Right lobe of liver (tissue), 6 donors: ENCODE measurements around the gene ITM2C. TPM values are rescaled to one million over a fixed set of nuclear protein-coding genes. Genes with fewer than 3 reads are reported as not detected.

ENCODE experiments used
- ATAC-seq, 4 donors: fragments of 200-7000 bp; cut with Tn5 transposase; one replicate each; pipeline ENCODE4 v1.9.1; 2020; ENCODE audit warnings: mild to moderate bottlenecking in 4 of 4, moderate library complexity in 4 of 4
- DNase-seq, 3 donors: peaks; one replicate each; pipeline ENCODE4 v3.0.0-alpha.2; 2020
- H3K27ac ChIP-seq, 3 donors: fragments of 200-600 bp; one replicate each; pipeline ENCODE4 v1.8.0; 2022
- H3K27me3 ChIP-seq, 2 donors: fragments of 200-600 bp; one replicate each; pipeline ENCODE4 v1.8.0; 2022
- H3K36me3 ChIP-seq, 4 donors: fragments of 200-600 bp; sonication (generic) in 1 of 4; one replicate each; pipeline versions ENCODE4 v1.5.1 to v1.8.0; 2017 to 2022; ENCODE audit warnings: control low read depth in 1 of 4
- H3K4me1 ChIP-seq, 4 donors: fragments of 200-600 bp; sonication (generic) in 1 of 4; one replicate each; pipeline versions ENCODE4 v1.5.1 to v1.8.0; 2017 to 2022; ENCODE audit warnings: control low read depth in 1 of 4
- H3K4me3 ChIP-seq, 3 donors: fragments of 200-600 bp; one replicate each; pipeline ENCODE4 v1.8.0; 2022
- H3K9me3 ChIP-seq, 4 donors: fragments of 200-600 bp; sonication (generic) in 1 of 4; one replicate each; pipeline versions ENCODE4 v1.5.1 to v1.8.0; 2017 to 2022; ENCODE audit warnings: control low read depth in 1 of 4
- POLR2A ChIP-seq: fragments of 450-650 bp; IDR thresholded peaks from one replicate; pipeline ENCODE4 v1.6.1; 2017; ENCODE audit warnings: antibody characterized with exemption, mild to moderate bottlenecking
- WGBS: methylation state at CpG from one replicate; pipeline ENCODE4 v1.1.6; 2018; ENCODE audit warnings: low coverage, low lambda C conversion rate; ENCODE audit not compliant: insufficient coverage; ENCODE audit errors: missing lambda C conversion rate; 5-methylcytosine and 5-hydroxymethylcytosine counted together
- intact Hi-C, 2 donors: fragments of 100-400 bp; cut with DNase I; formaldehyde crosslinking; loops; one replicate each; pipeline versions ENCODE4 v1.11.2 to v1.14.1; 2022
- total RNA-seq, 6 experiments: library from RNA; depleted of rRNA in 2 of 6; stranded (reverse); fragments of >200 nt in 2 of 6; fragmentation: NEBNext Ultra II Directional in 3 of 6; extraction: Animal tissue kit (Norgen Biotek cat#: 25700) in 3 of 6; gene quantifications; one replicate each; pipeline versions ENCODE4 v1.1.0 to v1.2.4, GENCODE V29; 2016 to 2023
- TF ChIP-seq, protein P1 (sequence below), 4 donors: fragments of 200-600 bp in 3 of 4; fragments of 450-650 bp in 1 of 4; IDR thresholded peaks; one replicate each; pipeline versions ENCODE4 v1.5.1 to v1.8.0; 2016 to 2022; ENCODE audit warnings: antibody characterized with exemption in 4 of 4, mild to moderate bottlenecking in 2 of 4
- donor health status: DM: no; HTN: yes; CAD: no.
- donor health status: DM: no; HTN: no; CAD: no.
- donor health status: DM: no; HTN: no; CAD: no.
- donor health status: DM: no; HTN: yes; CAD: no.
- donor health status: DM: no; HTN: yes; CAD: no.

Gene ITM2C
- total RNA-seq, 6 experiments from 2014 or later, result 11.1 to 26.9 (median 24.2) TPM

DNA sequence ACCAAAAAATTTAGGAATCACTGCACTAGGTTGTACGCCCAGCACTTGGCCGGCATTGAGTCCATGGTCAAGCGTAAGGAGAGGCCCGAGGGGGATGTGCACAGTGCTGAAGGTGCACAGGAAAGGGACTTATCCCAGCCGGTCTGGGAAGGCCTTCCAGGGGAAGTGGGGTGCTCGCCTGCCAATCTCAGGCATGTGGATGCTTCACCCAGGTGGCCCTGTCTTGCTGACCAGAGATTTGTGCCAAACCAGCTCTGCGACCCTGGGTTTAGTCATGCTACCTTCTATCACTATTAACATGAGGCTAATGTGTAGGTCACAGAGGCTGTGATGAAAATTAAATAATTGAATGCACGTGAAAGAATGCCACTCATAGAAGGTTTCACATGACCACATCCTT is 1.7 kb upstream of the ITM2C start:
- intact Hi-C loops, result no loop called here
- Histone ChIP-seq H3K36me3 (no peaks in the 10 kb centered on the region), H3K4me1 (no peaks in the 10 kb centered on the region), H3K27me3 (no peaks in the 10 kb centered on the region), H3K27ac (no peak overlapping the region), H3K4me3 (no peak overlapping the region), H3K9me3 (no peaks in the 10 kb centered on the region)
- TF ChIP-seq POLR2A, result no peak
- TF ChIP-seq, protein P1, sequence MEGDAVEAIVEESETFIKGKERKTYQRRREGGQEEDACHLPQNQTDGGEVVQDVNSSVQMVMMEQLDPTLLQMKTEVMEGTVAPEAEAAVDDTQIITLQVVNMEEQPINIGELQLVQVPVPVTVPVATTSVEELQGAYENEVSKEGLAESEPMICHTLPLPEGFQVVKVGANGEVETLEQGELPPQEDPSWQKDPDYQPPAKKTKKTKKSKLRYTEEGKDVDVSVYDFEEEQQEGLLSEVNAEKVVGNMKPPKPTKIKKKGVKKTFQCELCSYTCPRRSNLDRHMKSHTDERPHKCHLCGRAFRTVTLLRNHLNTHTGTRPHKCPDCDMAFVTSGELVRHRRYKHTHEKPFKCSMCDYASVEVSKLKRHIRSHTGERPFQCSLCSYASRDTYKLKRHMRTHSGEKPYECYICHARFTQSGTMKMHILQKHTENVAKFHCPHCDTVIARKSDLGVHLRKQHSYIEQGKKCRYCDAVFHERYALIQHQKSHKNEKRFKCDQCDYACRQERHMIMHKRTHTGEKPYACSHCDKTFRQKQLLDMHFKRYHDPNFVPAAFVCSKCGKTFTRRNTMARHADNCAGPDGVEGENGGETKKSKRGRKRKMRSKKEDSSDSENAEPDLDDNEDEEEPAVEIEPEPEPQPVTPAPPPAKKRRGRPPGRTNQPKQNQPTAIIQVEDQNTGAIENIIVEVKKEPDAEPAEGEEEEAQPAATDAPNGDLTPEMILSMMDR (IDR thresholded peaks at IDR 0.05), result no peak
- 68% methylated on average over 5 of the region's 8 CpGs for WGBS
- DNase-seq, result peak in 1 of 3 donors; percentile 30
- ATAC-seq, result no peak

DNA sequence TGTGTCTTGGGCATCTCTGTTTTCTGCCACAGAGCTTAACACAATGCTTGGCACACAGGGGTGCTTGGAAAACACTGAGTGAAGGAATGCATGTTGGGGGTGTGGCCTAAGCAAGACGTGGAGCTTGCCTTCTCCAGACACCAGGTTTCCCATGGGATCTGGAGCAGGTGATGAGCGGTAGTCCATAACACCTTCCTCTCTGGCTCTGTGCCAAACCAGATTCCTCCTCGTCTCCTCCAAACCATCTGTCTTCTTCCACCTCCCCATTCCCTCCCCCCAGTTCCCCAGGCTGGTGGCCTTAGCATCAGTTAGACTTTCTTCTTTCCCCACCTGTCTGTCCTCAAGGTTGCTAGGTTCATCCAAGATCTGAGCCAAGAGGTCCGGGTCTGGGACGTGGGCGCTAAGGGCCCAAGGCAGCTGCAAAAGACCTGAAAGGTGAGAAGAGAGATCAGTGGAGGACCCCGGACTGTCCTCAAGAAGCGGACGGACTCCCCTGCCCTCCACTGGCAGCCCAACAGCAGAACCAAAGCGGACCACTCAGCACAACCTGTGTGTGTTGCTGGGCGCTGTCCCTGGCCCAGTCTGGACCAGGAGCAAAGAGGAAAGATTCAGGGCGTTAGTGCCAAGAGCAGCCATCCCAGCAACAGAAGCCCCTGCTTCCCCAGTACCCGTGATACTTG is 1.2 kb upstream of the ITM2C start:
- 67% methylated on average over 7 of the region's 13 CpGs for WGBS
- Histone ChIP-seq H3K36me3 (no peaks in the 10 kb centered on the region), H3K27ac (no peak overlapping the region), H3K9me3 (no peaks in the 10 kb centered on the region), H3K4me1 (no peaks in the 10 kb centered on the region), H3K27me3 (no peaks in the 10 kb centered on the region), H3K4me3 (no peak overlapping the region)
- ATAC-seq, result no peak
- intact Hi-C loops, result no loop called here
- DNase-seq, result peak in 1 of 3 donors; percentile 41
- TF ChIP-seq, protein P1 (IDR thresholded peaks at IDR 0.05), result no peak
- TF ChIP-seq POLR2A, result no peak

GRCh38 chr2:230864122-230864604 is 579 bp upstream of the ITM2C start:
- Histone ChIP-seq H3K4me3 (peak overlapping the region; percentile 53 to 80 (median 66)), H3K4me1 (no peaks in the 10 kb centered on the region), H3K27me3 (no peaks in the 10 kb centered on the region), H3K27ac (no peak overlapping the region), H3K36me3 (no peaks in the 10 kb centered on the region), H3K9me3 (no peaks in the 10 kb centered on the region)
- ATAC-seq (no peak), DNase-seq (peak in 1 of 3 donors; percentile 46)
- 44% methylated on average over 17 of the region's 18 CpGs for WGBS
- intact Hi-C loops, result no loop called here
- TF ChIP-seq, protein P1 (IDR thresholded peaks at IDR 0.05), result no peak
- TF ChIP-seq POLR2A, result no peak

GRCh38 chr2:230865307-230865765 is 594 bp downstream of the ITM2C start:
- Histone ChIP-seq H3K27me3 (no peaks in the 10 kb centered on the region), H3K9me3 (no peaks in the 10 kb centered on the region), H3K4me1 (no peaks in the 10 kb centered on the region), H3K36me3 (no peaks in the 10 kb centered on the region), H3K27ac (peak overlapping the region in 1 of 3 donors; percentile 37), H3K4me3 (peak overlapping the region; percentile 53 to 80 (median 66))
- intact Hi-C loops, result no loop called here
- DNase-seq (peak in 1 of 3 donors; percentile 38), ATAC-seq (no peak)
- TF ChIP-seq POLR2A, result no peak
- TF ChIP-seq, protein P1 (IDR thresholded peaks at IDR 0.05), result no peak
- 3% methylated on average over 15 of the region's 24 CpGs for WGBS
